GM12892 (cell line): ENCODE measurements around the gene VDR.

Experiments used
- POLR2A ChIP-seq: IDR thresholded peaks from 2 replicates; pipeline ENCODE4 v1.6.1; 2011; ENCODE audit warnings: low read depth, low read length, control low read depth
- POLR2AphosphoS5 ChIP-seq: IDR thresholded peaks from 2 replicates; pipeline ENCODE4 v1.6.1; 2011; ENCODE audit warnings: low read depth, low read length, control low read depth
- TAF1 ChIP-seq: IDR thresholded peaks from 2 replicates; pipeline ENCODE4 v1.6.1; 2011; ENCODE audit warnings: low read depth, mild to moderate bottlenecking, control low read depth, low read length, borderline replicate concordance

- TF ChIP-seq POLR2AphosphoS5 = no peak
- TF ChIP-seq TAF1 = no peak
- TF ChIP-seq POLR2A = no peak
Observed at GRCh38 chr12:47824198-47824597, 80.6 kb downstream of the VDR start.
